Mucosa of rectum (tissue), 2 donors: ENCODE measurements around the gene MSL2.
"Not testable (repeated sequence)": the region's sequence is repeated elsewhere in the genome, so short reads cannot be mapped to it uniquely, and the experiment has no call there.

Experiments
- H3K27ac ChIP-seq, 2 donors: one replicate each; pipeline ENCODE4 v1.7.0; 2013; ENCODE audit warnings: inconsistent platforms in 2 of 2, low read depth in 2 of 2, low read length in 2 of 2
- H3K27me3 ChIP-seq, 2 donors: one replicate each; pipeline ENCODE4 v1.7.0; 2013; ENCODE audit warnings: low read length in 2 of 2; ENCODE audit not compliant: control insufficient read depth in 2 of 2, insufficient read depth in 2 of 2
- H3K36me3 ChIP-seq, 2 donors: one replicate each; pipeline ENCODE4 v1.7.0; 2013; ENCODE audit warnings: low read length in 2 of 2; ENCODE audit not compliant: control insufficient read depth in 2 of 2, insufficient read depth in 2 of 2
- H3K4me1 ChIP-seq, 2 donors: one replicate each; pipeline ENCODE4 v1.7.0; 2013; ENCODE audit warnings: low read length in 2 of 2, mild to moderate bottlenecking in 1 of 2; ENCODE audit not compliant: control insufficient read depth in 2 of 2, insufficient read depth in 2 of 2
- H3K4me3 ChIP-seq, 2 donors: one replicate each; pipeline ENCODE4 v1.7.0; 2013; ENCODE audit warnings: low read length in 2 of 2
- H3K9ac ChIP-seq, 2 donors: one replicate each; pipeline ENCODE4 v1.7.0; 2013; ENCODE audit warnings: low read length in 2 of 2, low read depth in 1 of 2, mild to moderate bottlenecking in 1 of 2
- H3K9me3 ChIP-seq, 2 donors: one replicate each; pipeline ENCODE4 v1.7.0; 2013; ENCODE audit warnings: low read length in 2 of 2; ENCODE audit not compliant: control insufficient read depth in 2 of 2
- donor health status: healthy.
- donor health status: Normal muscosa, but diverticular disease.

The MSL2 gene, protein sequence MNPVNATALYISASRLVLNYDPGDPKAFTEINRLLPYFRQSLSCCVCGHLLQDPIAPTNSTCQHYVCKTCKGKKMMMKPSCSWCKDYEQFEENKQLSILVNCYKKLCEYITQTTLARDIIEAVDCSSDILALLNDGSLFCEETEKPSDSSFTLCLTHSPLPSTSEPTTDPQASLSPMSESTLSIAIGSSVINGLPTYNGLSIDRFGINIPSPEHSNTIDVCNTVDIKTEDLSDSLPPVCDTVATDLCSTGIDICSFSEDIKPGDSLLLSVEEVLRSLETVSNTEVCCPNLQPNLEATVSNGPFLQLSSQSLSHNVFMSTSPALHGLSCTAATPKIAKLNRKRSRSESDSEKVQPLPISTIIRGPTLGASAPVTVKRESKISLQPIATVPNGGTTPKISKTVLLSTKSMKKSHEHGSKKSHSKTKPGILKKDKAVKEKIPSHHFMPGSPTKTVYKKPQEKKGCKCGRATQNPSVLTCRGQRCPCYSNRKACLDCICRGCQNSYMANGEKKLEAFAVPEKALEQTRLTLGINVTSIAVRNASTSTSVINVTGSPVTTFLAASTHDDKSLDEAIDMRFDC

DNA sequence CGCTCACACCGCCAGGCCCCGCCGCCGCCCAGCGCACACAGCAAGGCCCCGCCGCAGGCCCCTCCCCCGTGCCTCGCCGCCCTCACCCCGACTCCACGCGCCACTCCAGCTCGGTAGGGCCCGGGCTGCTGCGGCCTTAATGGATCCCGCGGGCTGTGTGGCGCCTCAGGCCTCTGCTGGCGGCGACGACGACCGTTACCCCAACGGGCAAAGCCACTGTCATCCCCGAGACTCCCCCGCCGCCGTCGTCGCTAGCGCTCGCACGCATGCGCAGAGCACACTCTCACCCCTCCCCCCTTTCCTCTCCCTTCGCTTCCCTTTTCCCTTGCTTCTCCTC is at the start of gene MSL2:
Gene MSL2 (minus strand): TSS at position 272 of the 337 bp plus-strand sequence. CDS start 1,222 bp downstream, outside the sequence.
- Histone ChIP-seq H3K27me3 (no peaks in the 10 kb centered on the region), H3K4me1 (peaks cover 13 to 20% of the 10 kb centered on the region in 2 donors), H3K36me3 (no peaks in the 10 kb centered on the region), H3K27ac (peak within 1 kb of the TSS; percentile 99 to 100), H3K9ac (peak within 1 kb of the TSS; percentile 86 to 90), H3K4me3 (peak within 1 kb of the TSS; percentile 85 to 95), H3K9me3 (no peaks in the 10 kb centered on the region)

DNA sequence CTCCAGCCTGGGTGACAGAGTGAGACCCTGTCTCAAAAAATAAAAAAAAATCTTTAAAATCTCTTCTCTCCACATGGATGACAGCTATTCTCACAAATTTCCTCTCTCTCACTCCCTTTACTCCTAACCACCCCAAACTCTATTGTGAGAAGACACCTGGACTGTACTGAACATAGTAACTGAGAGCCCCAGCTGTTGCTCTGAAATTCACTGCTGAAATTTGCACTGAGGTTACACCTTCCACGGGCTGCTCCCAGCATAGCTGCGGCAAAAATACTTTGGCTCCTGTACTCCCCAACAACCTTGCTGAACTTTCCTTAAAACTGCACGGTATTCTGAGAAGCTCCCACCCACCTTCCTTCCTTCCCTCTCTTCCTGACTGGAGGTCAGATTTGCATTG is 49.6 kb upstream of the MSL2 start:
- Histone ChIP-seq H3K27ac (no peak overlapping the region), H3K4me1 (peaks cover 1 to 2% of the 10 kb centered on the region in 2 donors), H3K27me3 (no peaks in the 10 kb centered on the region)

GRCh38 chr3:136239094-136239493 is 43.0 kb upstream of the MSL2 start:
- Histone ChIP-seq H3K9me3 (no peaks in the 10 kb centered on the region), H3K9ac (no peak overlapping the region), H3K36me3 (no peaks in the 10 kb centered on the region), H3K4me3 (no peak overlapping the region), H3K27ac (no peak overlapping the region), H3K27me3 (no peaks in the 10 kb centered on the region), H3K4me1 (no peaks in the 10 kb centered on the region)

More for the DNA sequence above, 49.6 kb upstream of the MSL2 start:
- H3K9me3 ChIP-seq, result no peaks in the 10 kb centered on the region
- no peaks in the 10 kb centered on the region for H3K36me3 ChIP-seq
- no peak overlapping the region for H3K4me3 ChIP-seq
- H3K9ac ChIP-seq, result no peak overlapping the region

- H3K36me3 ChIP-seq, result no peaks in the 10 kb centered on the region
- H3K9ac ChIP-seq, result no peak overlapping the region
- H3K4me1 ChIP-seq, result no peaks in the 10 kb centered on the region
- no peak overlapping the region for H3K27ac ChIP-seq
- no peaks in the 10 kb centered on the region for H3K9me3 ChIP-seq
- H3K27me3 ChIP-seq, result no peaks in the 10 kb centered on the region
- H3K4me3 ChIP-seq, result no peak overlapping the region
These were observed 42.0 kb upstream of the MSL2 start for GRCh38 chr3:136237961-136238649.

- no peaks in the 10 kb centered on the region for H3K9me3 ChIP-seq
- H3K27me3 ChIP-seq, result no peaks in the 10 kb centered on the region
- H3K9ac ChIP-seq, result no peak overlapping the region
- no peak overlapping the region for H3K4me3 ChIP-seq
- no peak overlapping the region for H3K27ac ChIP-seq
- H3K36me3 ChIP-seq, result no peaks in the 10 kb centered on the region
- no peaks in the 10 kb centered on the region for H3K4me1 ChIP-seq
These were observed 41.0 kb upstream of the MSL2 start for GRCh38 chr3:136237103-136237502.

GRCh38 chr3:136236109-136236508 is 40.0 kb upstream of the MSL2 start:
- no peak overlapping the region for H3K4me3 ChIP-seq
- H3K4me1 ChIP-seq, result no peaks in the 10 kb centered on the region
- H3K9me3 ChIP-seq, result no peaks in the 10 kb centered on the region
- no peaks in the 10 kb centered on the region for H3K27me3 ChIP-seq
- H3K27ac ChIP-seq, result no peak overlapping the region
- H3K36me3 ChIP-seq, result no peaks in the 10 kb centered on the region
- no peak overlapping the region for H3K9ac ChIP-seq

GRCh38 chr3:136235545-136235944 is 39.4 kb upstream of the MSL2 start:
- Histone ChIP-seq H3K4me1 (no peaks in the 10 kb centered on the region), H3K9me3 (no peaks in the 10 kb centered on the region), H3K9ac (no peak overlapping the region), H3K27me3 (no peaks in the 10 kb centered on the region), H3K4me3 (no peak overlapping the region), H3K27ac (no peak overlapping the region), H3K36me3 (no peaks in the 10 kb centered on the region)

- Histone ChIP-seq H3K9me3 (no peaks in the 10 kb centered on the region), H3K36me3 (no peaks in the 10 kb centered on the region), H3K27me3 (no peaks in the 10 kb centered on the region), H3K4me1 (no peaks in the 10 kb centered on the region), H3K27ac (no peak overlapping the region), H3K9ac (no peak overlapping the region), H3K4me3 (no peak overlapping the region)
These were observed 36.3 kb upstream of the MSL2 start for GRCh38 chr3:136232413-136232812.

DNA sequence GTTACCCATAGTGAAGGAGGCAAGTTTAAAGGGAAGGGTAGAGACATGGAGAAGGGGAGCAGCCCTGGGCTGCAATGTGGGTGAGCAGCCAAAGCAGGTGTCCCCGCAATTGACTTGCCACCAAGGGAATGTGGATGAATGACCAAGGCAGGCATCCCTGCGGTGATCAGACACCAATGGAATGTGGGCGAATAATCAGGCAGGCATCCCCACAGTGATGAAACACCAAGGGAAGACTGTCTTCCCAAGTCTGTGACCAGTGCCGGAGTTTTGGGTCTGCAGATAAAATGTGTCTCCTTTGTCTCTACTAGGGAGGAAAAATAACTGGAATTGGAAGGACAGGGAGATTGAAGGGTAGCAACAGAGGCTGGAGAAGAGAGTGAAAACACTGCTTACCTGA is 26.6 kb upstream of the MSL2 start:
- H3K36me3 ChIP-seq, H3K27ac ChIP-seq, H3K9me3 ChIP-seq, H3K4me3 ChIP-seq, H3K4me1 ChIP-seq, H3K27me3 ChIP-seq, H3K9ac ChIP-seq: not testable (repeated sequence)

- Histone ChIP-seq H3K27ac (no peak overlapping the region), H3K9ac (no peak overlapping the region), H3K4me1 (no peaks in the 10 kb centered on the region), H3K36me3 (no peaks in the 10 kb centered on the region), H3K9me3 (no peaks in the 10 kb centered on the region), H3K4me3 (no peak overlapping the region), H3K27me3 (no peaks in the 10 kb centered on the region)
These were observed 15.4 kb upstream of the MSL2 start for GRCh38 chr3:136211547-136211946.
